ENCODE measurements around the gene LIN28B.
"Not testable (repeated sequence)": the region's sequence is repeated elsewhere in the genome, so short reads cannot be mapped to it uniquely, and the experiment has no call there.

Gene LIN28B

GRCh38 chr6:104949206-104949605, 7.7 kb upstream of the LIN28B start:
- Mint-ChIP-seq H3K27me3 (ENCODE audit: low read depth) (peaks cover 44% of the 10 kb centered on the region), H3K27ac (no peak overlapping the region), H3K36me3 (ENCODE audit: low read depth) (no peaks in the 10 kb centered on the region), H3K9me3 (no peaks in the 10 kb centered on the region), H3K4me1 (ENCODE audit: low read depth) (peaks cover 7% of the 10 kb centered on the region), H3K4me3 (no peak overlapping the region)
- no peak for DNase-seq (ENCODE audit: low spot score)

- peaks cover 9% of the 10 kb centered on the region for H3K4me1 Mint-ChIP-seq (ENCODE audit: low read depth)
- peaks cover 63% of the 10 kb centered on the region for H3K27me3 Mint-ChIP-seq (ENCODE audit: low read depth)
- no peak for DNase-seq (ENCODE audit: low spot score)
- H3K9me3 Mint-ChIP-seq, result no peaks in the 10 kb centered on the region
- H3K4me3 Mint-ChIP-seq, result no peak overlapping the region
- H3K27ac Mint-ChIP-seq, result no peak overlapping the region
- H3K36me3 Mint-ChIP-seq (ENCODE audit: low read depth), result no peaks in the 10 kb centered on the region
Observed at GRCh38 chr6:104951677-104952076, 5.2 kb upstream of the LIN28B start.

DNA sequence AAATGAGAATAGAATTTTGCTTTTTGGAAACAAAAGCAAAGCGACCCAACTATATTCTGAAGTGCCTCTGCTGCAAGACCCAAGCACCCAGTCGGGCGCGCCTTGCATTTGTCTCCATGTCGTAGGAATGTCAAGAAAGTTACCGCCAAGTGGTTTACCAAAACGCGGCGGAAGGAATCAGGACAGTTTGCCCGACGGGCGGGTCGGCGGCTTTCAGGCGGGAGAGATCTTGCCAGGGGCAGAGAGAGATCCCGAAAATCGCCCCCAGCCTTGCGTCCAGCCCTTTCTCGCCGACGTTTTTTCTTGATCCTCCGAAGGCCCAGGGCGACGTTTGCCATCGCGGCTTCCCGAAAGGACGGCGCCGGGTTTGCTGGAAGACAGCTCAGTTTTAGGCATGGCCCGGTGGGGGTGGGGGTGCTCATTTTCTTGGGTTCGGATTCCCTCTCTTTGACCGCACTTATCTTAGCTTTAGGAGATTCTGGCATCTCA, 4.0 kb upstream of the LIN28B start:
- Mint-ChIP-seq H3K4me3 (no peak overlapping the region), H3K9me3 (no peaks in the 10 kb centered on the region), H3K4me1 (ENCODE audit: low read depth) (peaks cover 19% of the 10 kb centered on the region)

GRCh38 chr6:104953400-104954189, 3.3 kb upstream of the LIN28B start:
- not testable (repeated sequence) for H3K9me3 Mint-ChIP-seq; H3K27ac Mint-ChIP-seq; DNase-seq (ENCODE audit: low spot score); H3K36me3 Mint-ChIP-seq (ENCODE audit: low read depth)
- Mint-ChIP-seq H3K27me3 (ENCODE audit: low read depth) (peaks cover 80% of the 10 kb centered on the region), H3K4me3 (peak overlapping the region; percentile 44), H3K4me1 (ENCODE audit: low read depth) (peaks cover 24% of the 10 kb centered on the region)

More for the DNA sequence above, 4.0 kb upstream of the LIN28B start:
- H3K36me3 Mint-ChIP-seq (ENCODE audit: low read depth), result no peaks in the 10 kb centered on the region
- DNase-seq (ENCODE audit: low spot score), result no peak
- peaks cover 74% of the 10 kb centered on the region for H3K27me3 Mint-ChIP-seq (ENCODE audit: low read depth)
- H3K27ac Mint-ChIP-seq, result no peak overlapping the region

DNA sequence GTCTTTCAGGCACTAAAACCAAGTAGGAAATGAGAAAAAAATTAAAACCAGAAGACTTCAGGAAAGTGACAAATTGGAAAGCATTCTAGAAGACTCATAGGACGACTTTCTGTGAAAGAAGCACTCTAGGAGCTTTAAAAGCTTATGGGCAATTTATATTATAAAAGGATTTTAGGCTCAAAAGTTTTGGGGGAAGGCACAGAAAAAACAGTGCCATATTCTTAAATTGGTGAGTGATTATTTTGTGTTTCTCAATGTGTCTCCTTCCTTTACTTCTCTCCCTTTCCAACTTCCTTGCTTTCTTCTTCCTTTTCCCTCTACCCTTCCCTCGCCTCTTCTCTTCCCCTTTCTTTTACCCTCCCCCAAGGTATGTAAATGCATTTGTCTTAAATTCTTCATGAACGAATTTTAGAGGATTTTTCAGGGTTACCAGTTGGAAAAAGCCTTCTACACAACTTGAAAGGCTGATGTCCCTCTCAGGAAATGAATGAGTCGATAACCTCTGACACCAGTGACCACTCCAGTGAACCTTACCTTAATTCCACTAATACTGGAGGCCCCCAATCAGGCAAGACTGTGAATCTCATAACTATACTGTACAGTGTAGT, 2.6 kb upstream of the LIN28B start:
- H3K27me3 Mint-ChIP-seq (ENCODE audit: low read depth), result peaks cover 82% of the 10 kb centered on the region
- DNase-seq (ENCODE audit: low spot score), result no peak
- peaks cover 27% of the 10 kb centered on the region for H3K4me1 Mint-ChIP-seq (ENCODE audit: low read depth)
- H3K9me3 Mint-ChIP-seq, result no peaks in the 10 kb centered on the region
- no peak overlapping the region for H3K27ac Mint-ChIP-seq
- no peak overlapping the region for H3K4me3 Mint-ChIP-seq
- no peaks in the 10 kb centered on the region for H3K36me3 Mint-ChIP-seq (ENCODE audit: low read depth)

DNA sequence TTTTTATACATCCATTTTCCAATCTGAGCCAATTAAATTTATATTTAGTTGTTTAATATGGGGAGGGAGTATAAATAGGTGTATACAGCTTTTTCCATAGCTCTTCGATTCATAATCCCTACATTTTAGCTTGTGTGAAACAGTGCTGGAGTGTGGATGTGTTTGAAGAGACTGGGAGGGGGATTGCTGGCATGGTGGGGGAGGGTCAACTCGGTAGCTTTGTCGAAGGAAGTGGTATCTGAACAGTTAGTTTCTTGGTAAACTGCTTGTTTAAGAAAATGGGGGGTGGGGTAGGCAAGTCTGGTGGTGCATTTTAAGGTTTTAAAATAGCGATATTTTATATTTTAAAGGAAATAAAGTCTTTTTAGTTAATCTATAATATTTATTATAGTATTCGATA, 1.4 kb upstream of the LIN28B start:
- Mint-ChIP-seq H3K27me3 (ENCODE audit: low read depth) (peaks cover 82% of the 10 kb centered on the region), H3K27ac (no peak overlapping the region), H3K36me3 (ENCODE audit: low read depth) (no peaks in the 10 kb centered on the region), H3K4me3 (no peak overlapping the region), H3K4me1 (ENCODE audit: low read depth) (peaks cover 27% of the 10 kb centered on the region), H3K9me3 (no peaks in the 10 kb centered on the region)
- DNase-seq (ENCODE audit: low spot score), result no peak

- Mint-ChIP-seq H3K4me1 (ENCODE audit: low read depth) (peaks cover 27% of the 10 kb centered on the region), H3K4me3 (no peak overlapping the region), H3K27me3 (ENCODE audit: low read depth) (peaks cover 80% of the 10 kb centered on the region), H3K27ac (no peak overlapping the region), H3K36me3 (ENCODE audit: low read depth) (no peaks in the 10 kb centered on the region), H3K9me3 (no peaks in the 10 kb centered on the region)
- DNase-seq (ENCODE audit: low spot score), result no peak
Observed at GRCh38 chr6:104955927-104956730, 778 bp upstream of the LIN28B start.

- H3K36me3 Mint-ChIP-seq (ENCODE audit: low read depth), result no peaks in the 10 kb centered on the region
- DNase-seq (ENCODE audit: low spot score), result no peak
- H3K27me3 Mint-ChIP-seq (ENCODE audit: low read depth), result peaks cover 68% of the 10 kb centered on the region
- peak overlapping the region; percentile 48 for H3K4me3 Mint-ChIP-seq
- H3K27ac Mint-ChIP-seq, result no peak overlapping the region
- H3K4me1 Mint-ChIP-seq (ENCODE audit: low read depth), result peaks cover 27% of the 10 kb centered on the region
- H3K9me3 Mint-ChIP-seq, result no peaks in the 10 kb centered on the region
Observed at GRCh38 chr6:104957301-104958177, 632 bp downstream of the LIN28B start.

DNA sequence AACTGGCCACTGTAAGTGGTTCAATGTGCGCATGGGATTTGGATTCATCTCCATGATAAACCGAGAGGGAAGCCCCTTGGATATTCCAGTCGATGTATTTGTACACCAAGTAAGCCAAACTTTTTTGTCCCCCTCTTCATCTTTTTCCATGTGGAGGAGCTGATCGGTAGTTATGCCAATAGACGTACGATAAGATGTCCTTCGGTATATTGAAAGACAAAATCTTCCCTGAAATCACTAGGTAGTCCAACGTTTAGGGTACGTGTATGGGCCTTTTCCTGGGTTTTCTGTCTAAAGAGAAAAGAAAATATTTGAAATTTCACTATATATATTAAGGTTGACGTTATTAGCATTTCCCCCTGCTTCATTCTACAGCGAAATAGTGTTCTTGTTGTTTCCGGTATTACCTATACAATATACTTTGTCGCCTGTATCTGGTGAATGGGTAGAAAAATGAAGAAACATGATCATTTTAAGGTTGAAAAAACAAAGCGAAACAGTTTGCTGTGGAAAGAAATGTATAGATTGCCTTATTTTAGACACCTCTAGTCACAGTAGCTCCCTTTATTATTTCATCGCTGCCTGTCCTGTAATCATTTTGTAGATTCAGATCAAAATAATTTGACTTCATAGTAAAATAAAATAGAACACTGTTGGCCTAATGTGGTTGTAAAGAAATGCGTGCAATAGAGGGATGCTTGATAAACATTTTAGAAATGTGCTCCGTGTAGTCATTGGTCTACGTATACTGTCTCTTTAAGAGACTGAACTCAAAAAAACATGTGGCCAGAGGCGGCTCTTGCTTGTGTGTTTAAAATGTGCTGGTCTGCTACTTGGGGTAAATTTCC, 1.5 kb downstream of the LIN28B start:
- H3K36me3 Mint-ChIP-seq (ENCODE audit: low read depth), result no peaks in the 10 kb centered on the region
- H3K4me3 Mint-ChIP-seq, result peak overlapping the region; percentile 48
- H3K4me1 Mint-ChIP-seq (ENCODE audit: low read depth), result peaks cover 26% of the 10 kb centered on the region

DNA sequence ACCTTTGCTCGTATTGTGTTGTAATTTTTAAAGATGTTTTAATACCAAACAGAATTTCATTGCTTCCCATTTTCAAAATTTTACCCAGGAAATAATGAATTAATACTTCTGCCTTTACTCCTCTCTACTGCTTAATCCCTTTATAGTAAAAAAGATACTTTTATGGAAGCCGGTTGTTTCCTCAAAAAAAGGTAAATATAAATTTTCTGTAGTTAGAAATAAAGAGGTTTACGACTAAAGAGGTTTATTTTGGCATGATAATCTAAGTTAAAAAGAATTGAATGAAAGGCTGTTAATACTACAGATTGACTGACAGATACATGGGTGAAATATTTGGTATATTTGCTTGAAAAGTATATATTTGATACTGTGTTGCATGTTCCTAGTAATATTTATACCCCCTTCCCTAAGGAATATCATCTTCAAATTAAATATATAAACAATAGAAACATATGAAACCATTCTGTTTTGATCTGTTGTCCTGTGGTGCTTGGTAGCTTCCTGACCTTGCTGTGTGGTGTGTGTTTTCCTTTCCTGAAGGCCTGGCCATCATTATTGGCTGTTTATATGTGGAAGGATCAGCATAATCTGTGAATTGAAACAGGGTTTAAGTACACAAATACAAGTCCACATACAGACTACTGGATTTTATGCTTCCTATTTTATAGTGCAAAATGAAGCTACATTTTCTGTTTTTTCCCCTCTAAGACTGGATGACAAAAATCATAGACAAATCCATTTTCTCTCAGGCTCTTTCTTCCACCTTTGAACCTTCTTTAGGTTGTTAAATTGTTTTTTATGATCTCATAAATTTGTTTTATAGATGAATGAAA, 2.3 kb downstream of the LIN28B start:
- H3K27me3 Mint-ChIP-seq (ENCODE audit: low read depth), result peaks cover 55% of the 10 kb centered on the region
- H3K4me3 Mint-ChIP-seq, result no peak overlapping the region
- H3K27ac Mint-ChIP-seq, result no peak overlapping the region
- DNase-seq (ENCODE audit: low spot score), result no peak
- H3K9me3 Mint-ChIP-seq, result no peaks in the 10 kb centered on the region
- no peaks in the 10 kb centered on the region for H3K36me3 Mint-ChIP-seq (ENCODE audit: low read depth)
- peaks cover 21% of the 10 kb centered on the region for H3K4me1 Mint-ChIP-seq (ENCODE audit: low read depth)

More for the DNA sequence above, 1.5 kb downstream of the LIN28B start:
- no peak for DNase-seq (ENCODE audit: low spot score)
- Mint-ChIP-seq H3K27me3 (ENCODE audit: low read depth) (peaks cover 60% of the 10 kb centered on the region), H3K27ac (no peak overlapping the region), H3K9me3 (no peaks in the 10 kb centered on the region)

DNA sequence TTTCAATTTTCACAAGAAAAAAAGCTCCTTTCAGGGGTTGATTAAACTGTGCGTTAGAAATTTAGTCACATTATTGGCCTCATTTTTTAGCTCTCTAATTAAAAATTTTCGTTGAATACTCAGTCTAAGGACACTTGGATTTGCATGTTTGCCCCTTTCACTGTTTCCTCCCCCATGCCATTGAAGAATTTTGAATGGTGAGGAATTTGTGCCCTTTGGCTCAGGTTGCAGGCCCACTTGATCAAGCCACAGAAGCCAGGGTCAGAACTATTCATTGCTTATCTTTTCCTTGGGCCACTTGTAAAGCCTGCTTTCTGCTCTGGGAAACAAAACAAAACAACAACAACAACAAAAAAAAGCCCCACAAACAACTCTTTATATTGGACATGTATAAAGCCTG, 12.2 kb downstream of the LIN28B start:
- H3K4me1 Mint-ChIP-seq (ENCODE audit: low read depth), result no peaks in the 10 kb centered on the region
- H3K9me3 Mint-ChIP-seq, result no peaks in the 10 kb centered on the region
- H3K4me3 Mint-ChIP-seq, result no peak overlapping the region
- no peak overlapping the region for H3K27ac Mint-ChIP-seq
- no peaks in the 10 kb centered on the region for H3K36me3 Mint-ChIP-seq (ENCODE audit: low read depth)
- DNase-seq (ENCODE audit: low spot score), result no peak
- H3K27me3 Mint-ChIP-seq (ENCODE audit: low read depth), result peaks cover 4% of the 10 kb centered on the region
